Neural progenitor cell (in vitro differentiated cells): ENCODE data around the gene PTPRCAP.

Source experiments
- CTCF ChIP-seq: fragments of 200-600 bp; sonication (generic); IDR thresholded peaks from 2 replicates; pipeline ENCODE4 v1.5.1; 2017; ENCODE audit warnings: antibody characterized with exemption, mild to moderate bottlenecking
- EZH2 ChIP-seq: fragments of 200-600 bp; sonication (generic); IDR thresholded peaks from 2 replicates; pipeline ENCODE4 v1.6.1; 2017; ENCODE audit warnings: antibody characterized with exemption, mild to moderate bottlenecking, moderate library complexity
- EZH2phosphoT487 ChIP-seq: fragments of 200-600 bp; sonication (generic); IDR thresholded peaks from 2 replicates; pipeline ENCODE4 v1.6.1; 2017; ENCODE audit warnings: antibody characterized with exemption

- TF ChIP-seq EZH2: no peak
- TF ChIP-seq CTCF: no peak
- no peak for TF ChIP-seq EZH2phosphoT487
Observed at GRCh38 chr11:67433536-67434394, 3.7 kb downstream of the PTPRCAP start.
